Upper lobe of left lung (tissue), 6 donors: ENCODE data around the gene TBC1D1. TPM values are rescaled to one million over a fixed set of nuclear protein-coding genes. Genes with fewer than 3 reads are reported as not detected.

ENCODE experiments used
- ATAC-seq, 2 donors: fragments of 200-7000 bp; cut with Tn5 transposase; one replicate each; pipeline ENCODE4 v1.9.1; 2022; ENCODE audit warnings: mild to moderate bottlenecking in 2 of 2, moderate library complexity in 2 of 2; ENCODE audit not compliant: low FRiP score in 2 of 2
- DNase-seq, 2 donors: peaks; one replicate each; pipeline ENCODE4 v3.0.0-alpha.2; 2019 to 2020
- H3K27ac ChIP-seq, 4 donors: fragments of 200-600 bp; sonication (generic); one replicate each; pipeline ENCODE4 v1.5.1; 2016 to 2019
- H3K27me3 ChIP-seq, 4 donors: fragments of 200-600 bp; sonication (generic); one replicate each; pipeline ENCODE4 v1.5.1; 2017 to 2019
- H3K36me3 ChIP-seq, 4 donors: fragments of 200-600 bp; sonication (generic); one replicate each; pipeline ENCODE4 v1.5.1; 2016 to 2019
- H3K4me1 ChIP-seq, 4 donors: fragments of 200-600 bp; sonication (generic); one replicate each; pipeline ENCODE4 v1.5.1; 2018 to 2019
- H3K4me3 ChIP-seq, 4 donors: fragments of 200-600 bp; sonication (generic); one replicate each; pipeline ENCODE4 v1.5.1; 2017 to 2019; ENCODE audit warnings: mild to moderate bottlenecking in 2 of 4, moderate library complexity in 1 of 4
- H3K9me3 ChIP-seq, 4 donors: fragments of 200-600 bp; sonication (generic); one replicate each; pipeline ENCODE4 v1.5.1; 2018 to 2019
- EP300 ChIP-seq, 4 donors: sonication (generic); formaldehyde crosslinking; IDR thresholded peaks; one replicate each; pipeline ENCODE4 v1.5.1; 2017; ENCODE audit warnings: antibody characterized with exemption in 4 of 4, control low read depth in 2 of 4
- POLR2A ChIP-seq, 4 donors: fragments of 450-650 bp; IDR thresholded peaks; one replicate each; pipeline ENCODE4 v1.5.1; 2016 to 2017; ENCODE audit warnings: antibody characterized with exemption in 4 of 4, mild to moderate bottlenecking in 2 of 4
- POLR2AphosphoS5 ChIP-seq, 2 donors: sonication (generic); formaldehyde crosslinking; IDR thresholded peaks; one replicate each; pipeline ENCODE4 v1.5.1; 2017; ENCODE audit warnings: antibody characterized with exemption in 2 of 2
- WGBS, 2 donors: methylation state at CpG; one replicate each; pipeline ENCODE4 v1.1.5; 2017 to 2018; 5-methylcytosine and 5-hydroxymethylcytosine counted together
- total RNA-seq, 6 donors: library from RNA; depleted of rRNA in 4 of 6; stranded (reverse); fragments of >200 nt in 4 of 6; gene quantifications; one replicate each; pipeline versions ENCODE4 v1.1.0 to v1.2.1, GENCODE V29; 2016 to 2021
- TF ChIP-seq, protein P1 (sequence below), 6 experiments: fragments of 450-650 bp in 4 of 6; fragments of 200-600 bp in 2 of 6; sonication (generic) in 2 of 6; IDR thresholded peaks; one replicate each; pipeline ENCODE4 v1.5.1; 2016 to 2019; ENCODE audit warnings: antibody characterized with exemption in 6 of 6
- donor health status: DM: no; HTN: no; CAD: no; lungs with moderate emphysema.
- donor health status: DM: no; HTN: yes; CAD: no; lungs with severe emphysema.

TBC1D1 gene
- total RNA-seq, 6 donors from 2014 or later: 45.1 to 68.1 (median 58.0) TPM

DNA sequence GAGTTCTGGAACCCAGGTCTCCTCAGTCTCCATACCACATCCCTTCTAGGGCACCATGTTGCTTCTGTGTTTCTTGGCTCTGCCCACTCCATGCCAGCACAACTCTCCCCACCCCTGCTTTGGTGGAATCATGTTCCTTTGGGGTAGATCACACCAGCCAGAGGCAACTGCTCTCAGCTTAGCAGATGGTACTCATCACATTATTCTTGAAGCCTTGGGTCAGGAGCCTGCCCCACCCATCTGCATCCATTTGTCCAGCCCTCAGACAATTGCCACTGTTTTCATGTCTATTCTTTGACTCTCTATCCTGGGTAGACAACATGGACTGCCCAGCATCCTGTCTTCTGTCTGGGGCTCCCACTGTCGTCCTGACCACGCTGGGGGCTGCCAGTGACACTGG lies 216.9 kb downstream of the TBC1D1 start:
- H3K36me3 ChIP-seq: peaks cover 0 to 68% (median 15%) of the 10 kb centered on the region in 4 donors
- TF ChIP-seq, protein P1, sequence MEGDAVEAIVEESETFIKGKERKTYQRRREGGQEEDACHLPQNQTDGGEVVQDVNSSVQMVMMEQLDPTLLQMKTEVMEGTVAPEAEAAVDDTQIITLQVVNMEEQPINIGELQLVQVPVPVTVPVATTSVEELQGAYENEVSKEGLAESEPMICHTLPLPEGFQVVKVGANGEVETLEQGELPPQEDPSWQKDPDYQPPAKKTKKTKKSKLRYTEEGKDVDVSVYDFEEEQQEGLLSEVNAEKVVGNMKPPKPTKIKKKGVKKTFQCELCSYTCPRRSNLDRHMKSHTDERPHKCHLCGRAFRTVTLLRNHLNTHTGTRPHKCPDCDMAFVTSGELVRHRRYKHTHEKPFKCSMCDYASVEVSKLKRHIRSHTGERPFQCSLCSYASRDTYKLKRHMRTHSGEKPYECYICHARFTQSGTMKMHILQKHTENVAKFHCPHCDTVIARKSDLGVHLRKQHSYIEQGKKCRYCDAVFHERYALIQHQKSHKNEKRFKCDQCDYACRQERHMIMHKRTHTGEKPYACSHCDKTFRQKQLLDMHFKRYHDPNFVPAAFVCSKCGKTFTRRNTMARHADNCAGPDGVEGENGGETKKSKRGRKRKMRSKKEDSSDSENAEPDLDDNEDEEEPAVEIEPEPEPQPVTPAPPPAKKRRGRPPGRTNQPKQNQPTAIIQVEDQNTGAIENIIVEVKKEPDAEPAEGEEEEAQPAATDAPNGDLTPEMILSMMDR (IDR thresholded peaks at IDR 0.05): no peak
- TF ChIP-seq POLR2AphosphoS5 (IDR thresholded peaks at IDR 0.05): no peak
- no peak for TF ChIP-seq EP300 (IDR thresholded peaks at IDR 0.05)
- no peak for TF ChIP-seq POLR2A (IDR thresholded peaks at IDR 0.05)
- H3K9me3 ChIP-seq: no peaks in the 10 kb centered on the region
- no peak overlapping the region for H3K4me3 ChIP-seq
- DNase-seq: no peak
- H3K27ac ChIP-seq: no peak overlapping the region
- H3K4me1 ChIP-seq: peaks cover 0 to 9% (median 0%) of the 10 kb centered on the region in 4 donors
- no peaks in the 10 kb centered on the region for H3K27me3 ChIP-seq
- 90 to 96% methylated on average over 2 of the region's 2 CpGs for whole genome bisulfite sequencing, 2 donors
- ATAC-seq: no peak

DNA sequence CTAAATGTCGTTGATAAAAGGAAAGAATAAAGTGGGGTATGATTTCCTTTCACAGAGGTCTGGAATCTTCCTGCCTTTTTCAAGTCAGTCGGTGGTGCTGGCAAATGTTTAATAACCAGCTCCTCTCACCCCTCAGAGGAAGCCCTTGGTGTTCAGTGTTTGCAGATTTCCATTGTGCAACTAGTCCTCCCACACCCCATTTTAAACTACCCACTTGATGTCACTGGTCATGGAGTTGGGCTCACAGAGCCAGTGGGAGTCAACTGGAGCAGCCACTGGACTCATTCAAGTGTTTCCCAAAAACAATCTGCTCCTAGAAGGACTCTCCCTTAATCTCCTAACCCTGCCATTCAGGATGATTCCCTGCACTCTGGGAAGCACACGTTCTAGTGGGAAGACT lies 218.5 kb downstream of the TBC1D1 start:
- Histone ChIP-seq H3K4me3 (no peak overlapping the region), H3K4me1 (peaks cover 0 to 13% (median 4%) of the 10 kb centered on the region in 4 donors), H3K27me3 (no peaks in the 10 kb centered on the region), H3K9me3 (no peaks in the 10 kb centered on the region), H3K27ac (no peak overlapping the region), H3K36me3 (peaks cover 0 to 53% (median 12%) of the 10 kb centered on the region in 4 donors)
- TF ChIP-seq POLR2A (IDR thresholded peaks at IDR 0.05) (no peak), EP300 (IDR thresholded peaks at IDR 0.05) (no peak), POLR2AphosphoS5 (IDR thresholded peaks at IDR 0.05) (no peak)
- TF ChIP-seq, protein P1 (IDR thresholded peaks at IDR 0.05): no peak
- no peak for DNase-seq
- no peak for ATAC-seq
- 53 to 60% methylated on average over 3 of the region's 3 CpGs for WGBS, 2 donors

DNA sequence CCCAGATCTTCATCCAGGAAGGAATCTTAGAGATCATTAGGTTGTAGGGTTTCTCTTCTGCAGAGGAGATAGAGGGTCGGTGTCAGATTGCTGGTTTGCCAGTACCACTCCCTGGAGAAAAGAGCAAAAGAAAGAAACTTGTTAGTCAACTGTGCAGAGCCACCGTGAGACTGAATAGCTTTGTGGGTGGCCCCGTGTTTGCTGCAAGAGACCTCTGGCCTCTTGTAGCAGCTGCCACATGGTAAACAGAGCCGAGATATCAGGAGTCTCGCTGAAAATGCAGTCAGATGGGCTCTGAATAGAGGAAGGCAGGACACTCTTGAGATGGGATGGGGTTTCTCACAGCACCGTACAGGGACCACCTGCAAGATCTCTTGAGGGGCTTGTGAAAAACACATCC lies 219.0 kb downstream of the TBC1D1 start:
- 81 to 86% methylated on average over 6 of the region's 6 CpGs for WGBS, 2 donors
- no peak for ATAC-seq
- no peak overlapping the region for H3K27ac ChIP-seq
- no peak for TF ChIP-seq POLR2AphosphoS5 (IDR thresholded peaks at IDR 0.05)
- TF ChIP-seq, protein P1 (IDR thresholded peaks at IDR 0.05): no peak
- no peak for TF ChIP-seq EP300 (IDR thresholded peaks at IDR 0.05)
- TF ChIP-seq POLR2A (IDR thresholded peaks at IDR 0.05): no peak
- no peaks in the 10 kb centered on the region for H3K27me3 ChIP-seq
- peaks cover 0 to 17% (median 9%) of the 10 kb centered on the region in 4 donors for H3K4me1 ChIP-seq
- no peak overlapping the region for H3K4me3 ChIP-seq
- no peaks in the 10 kb centered on the region for H3K9me3 ChIP-seq
- peaks cover 0 to 50% (median 11%) of the 10 kb centered on the region in 4 donors for H3K36me3 ChIP-seq
- no peak for DNase-seq

DNA sequence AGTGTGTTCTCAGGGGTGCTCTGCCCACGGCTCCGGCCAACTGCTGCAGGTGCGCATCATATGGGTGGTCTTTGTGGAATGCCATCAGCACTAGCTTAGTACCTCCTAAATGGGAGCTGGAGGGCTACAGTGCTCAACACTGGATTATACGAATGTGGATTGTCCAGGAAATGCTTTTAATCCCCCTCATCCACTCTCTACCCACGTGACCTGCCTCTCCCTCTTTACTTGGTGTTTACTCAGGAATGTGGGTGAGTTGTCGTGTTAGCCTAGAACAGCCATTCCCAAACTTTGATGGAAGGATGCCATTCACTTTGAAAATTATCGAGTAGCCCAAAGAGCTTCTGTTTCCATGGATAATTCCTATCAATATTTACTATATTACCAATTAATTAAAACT lies 220.1 kb downstream of the TBC1D1 start:
- WGBS, 2 donors: 94 to 96% methylated on average over 6 to 7 of the region's 7 CpGs
- H3K27ac ChIP-seq: no peak overlapping the region
- H3K36me3 ChIP-seq: peaks cover 0 to 43% (median 10%) of the 10 kb centered on the region in 4 donors
- H3K4me1 ChIP-seq: peaks cover 0 to 14% (median 9%) of the 10 kb centered on the region in 4 donors
- no peak for TF ChIP-seq POLR2AphosphoS5 (IDR thresholded peaks at IDR 0.05)
- no peak for TF ChIP-seq POLR2A (IDR thresholded peaks at IDR 0.05)
- TF ChIP-seq, protein P1 (IDR thresholded peaks at IDR 0.05): no peak
- TF ChIP-seq EP300 (IDR thresholded peaks at IDR 0.05): no peak
- H3K27me3 ChIP-seq: no peaks in the 10 kb centered on the region
- no peak overlapping the region for H3K4me3 ChIP-seq
- ATAC-seq (no peak), DNase-seq (no peak)
- H3K9me3 ChIP-seq: no peaks in the 10 kb centered on the region

DNA sequence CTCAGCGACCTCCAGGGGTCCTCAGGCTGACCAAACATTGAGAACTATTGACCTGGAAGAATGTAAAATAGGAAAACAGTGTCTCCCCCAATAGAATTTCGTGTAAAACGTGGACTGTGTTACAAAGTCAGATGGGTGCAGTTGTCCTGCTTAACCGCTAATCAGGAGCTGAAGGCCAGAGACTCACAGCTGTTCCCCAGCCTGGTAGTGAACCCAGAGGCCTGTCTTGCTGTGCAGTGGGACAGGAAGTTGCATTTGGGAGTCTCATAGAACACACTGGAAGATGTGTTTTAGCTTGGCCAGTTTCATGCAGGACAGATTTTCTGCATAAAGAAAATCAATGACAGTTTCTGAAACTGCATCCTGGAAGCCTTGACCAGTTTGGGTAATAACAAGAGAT lies 220.8 kb downstream of the TBC1D1 start:
- Histone ChIP-seq H3K4me1 (peaks cover 0 to 14% (median 9%) of the 10 kb centered on the region in 4 donors), H3K9me3 (no peaks in the 10 kb centered on the region), H3K4me3 (no peak overlapping the region), H3K27ac (no peak overlapping the region), H3K27me3 (no peaks in the 10 kb centered on the region), H3K36me3 (peaks cover 0 to 40% (median 7%) of the 10 kb centered on the region in 4 donors)
- DNase-seq (no peak), ATAC-seq (no peak)
- 75 to 84% methylated on average over 4 of the region's 4 CpGs for WGBS, 2 donors
- TF ChIP-seq POLR2A (IDR thresholded peaks at IDR 0.05): no peak
- TF ChIP-seq EP300 (IDR thresholded peaks at IDR 0.05): no peak
- TF ChIP-seq, protein P1 (IDR thresholded peaks at IDR 0.05): no peak
- TF ChIP-seq POLR2AphosphoS5 (IDR thresholded peaks at IDR 0.05): no peak
